ENCODE measurements around the gene AQR. TPM values are rescaled to one million over a fixed set of nuclear protein-coding genes. Genes with fewer than 3 reads are reported as not detected.

The AQR gene
- total and polyA plus RNA-seq, 10 of the 15 experiments (the other 5 are each of a cell fraction or from before 2014, with no cell fraction given), result 18.2 to 53.5 (median 32.6) TPM

DNA sequence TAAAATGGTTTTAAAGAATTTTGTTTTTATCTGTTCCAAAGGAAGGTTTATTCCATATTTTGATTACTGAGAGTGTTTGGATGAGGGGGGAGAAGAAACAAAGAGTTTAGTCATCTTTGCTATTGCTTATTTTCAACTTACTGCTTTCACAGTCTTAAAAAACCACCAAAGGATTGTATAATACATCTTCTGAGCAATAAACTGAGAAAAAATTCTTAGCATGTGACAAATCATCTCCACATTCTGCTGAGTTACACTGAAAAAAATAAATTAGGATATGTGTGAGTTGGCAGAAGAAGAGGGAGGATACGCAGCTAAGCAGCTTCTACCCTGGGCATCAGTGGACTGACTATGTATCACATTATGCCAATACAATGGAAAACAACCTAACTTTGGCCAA, 151.0 kb downstream of the AQR start (continued):
- no peak for TF ChIP-seq CREB1 (IDR thresholded peaks at IDR 0.05; ENCODE audit: low read depth)
- TF ChIP-seq YBX1 (IDR thresholded peaks at IDR 0.05), result no peak
- TF ChIP-seq, protein P1, sequence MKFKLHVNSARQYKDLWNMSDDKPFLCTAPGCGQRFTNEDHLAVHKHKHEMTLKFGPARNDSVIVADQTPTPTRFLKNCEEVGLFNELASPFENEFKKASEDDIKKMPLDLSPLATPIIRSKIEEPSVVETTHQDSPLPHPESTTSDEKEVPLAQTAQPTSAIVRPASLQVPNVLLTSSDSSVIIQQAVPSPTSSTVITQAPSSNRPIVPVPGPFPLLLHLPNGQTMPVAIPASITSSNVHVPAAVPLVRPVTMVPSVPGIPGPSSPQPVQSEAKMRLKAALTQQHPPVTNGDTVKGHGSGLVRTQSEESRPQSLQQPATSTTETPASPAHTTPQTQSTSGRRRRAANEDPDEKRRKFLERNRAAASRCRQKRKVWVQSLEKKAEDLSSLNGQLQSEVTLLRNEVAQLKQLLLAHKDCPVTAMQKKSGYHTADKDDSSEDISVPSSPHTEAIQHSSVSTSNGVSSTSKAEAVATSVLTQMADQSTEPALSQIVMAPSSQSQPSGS (IDR thresholded peaks at IDR 0.05; ENCODE audit: low read length), result no peak
- TF ChIP-seq, protein P2, sequence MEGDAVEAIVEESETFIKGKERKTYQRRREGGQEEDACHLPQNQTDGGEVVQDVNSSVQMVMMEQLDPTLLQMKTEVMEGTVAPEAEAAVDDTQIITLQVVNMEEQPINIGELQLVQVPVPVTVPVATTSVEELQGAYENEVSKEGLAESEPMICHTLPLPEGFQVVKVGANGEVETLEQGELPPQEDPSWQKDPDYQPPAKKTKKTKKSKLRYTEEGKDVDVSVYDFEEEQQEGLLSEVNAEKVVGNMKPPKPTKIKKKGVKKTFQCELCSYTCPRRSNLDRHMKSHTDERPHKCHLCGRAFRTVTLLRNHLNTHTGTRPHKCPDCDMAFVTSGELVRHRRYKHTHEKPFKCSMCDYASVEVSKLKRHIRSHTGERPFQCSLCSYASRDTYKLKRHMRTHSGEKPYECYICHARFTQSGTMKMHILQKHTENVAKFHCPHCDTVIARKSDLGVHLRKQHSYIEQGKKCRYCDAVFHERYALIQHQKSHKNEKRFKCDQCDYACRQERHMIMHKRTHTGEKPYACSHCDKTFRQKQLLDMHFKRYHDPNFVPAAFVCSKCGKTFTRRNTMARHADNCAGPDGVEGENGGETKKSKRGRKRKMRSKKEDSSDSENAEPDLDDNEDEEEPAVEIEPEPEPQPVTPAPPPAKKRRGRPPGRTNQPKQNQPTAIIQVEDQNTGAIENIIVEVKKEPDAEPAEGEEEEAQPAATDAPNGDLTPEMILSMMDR (IDR thresholded peaks at IDR 0.05 in 2 of 3, conservative IDR thresholded peaks at IDR 0.05 in 1 of 3; ENCODE audit: control insufficient read depth in 2 of 3, extremely low read depth in 1 of 3, insufficient read depth in 1 of 3, low read depth in 3 of 3, low read length in 3 of 3), result no peak
- TF ChIP-seq, protein P3, sequence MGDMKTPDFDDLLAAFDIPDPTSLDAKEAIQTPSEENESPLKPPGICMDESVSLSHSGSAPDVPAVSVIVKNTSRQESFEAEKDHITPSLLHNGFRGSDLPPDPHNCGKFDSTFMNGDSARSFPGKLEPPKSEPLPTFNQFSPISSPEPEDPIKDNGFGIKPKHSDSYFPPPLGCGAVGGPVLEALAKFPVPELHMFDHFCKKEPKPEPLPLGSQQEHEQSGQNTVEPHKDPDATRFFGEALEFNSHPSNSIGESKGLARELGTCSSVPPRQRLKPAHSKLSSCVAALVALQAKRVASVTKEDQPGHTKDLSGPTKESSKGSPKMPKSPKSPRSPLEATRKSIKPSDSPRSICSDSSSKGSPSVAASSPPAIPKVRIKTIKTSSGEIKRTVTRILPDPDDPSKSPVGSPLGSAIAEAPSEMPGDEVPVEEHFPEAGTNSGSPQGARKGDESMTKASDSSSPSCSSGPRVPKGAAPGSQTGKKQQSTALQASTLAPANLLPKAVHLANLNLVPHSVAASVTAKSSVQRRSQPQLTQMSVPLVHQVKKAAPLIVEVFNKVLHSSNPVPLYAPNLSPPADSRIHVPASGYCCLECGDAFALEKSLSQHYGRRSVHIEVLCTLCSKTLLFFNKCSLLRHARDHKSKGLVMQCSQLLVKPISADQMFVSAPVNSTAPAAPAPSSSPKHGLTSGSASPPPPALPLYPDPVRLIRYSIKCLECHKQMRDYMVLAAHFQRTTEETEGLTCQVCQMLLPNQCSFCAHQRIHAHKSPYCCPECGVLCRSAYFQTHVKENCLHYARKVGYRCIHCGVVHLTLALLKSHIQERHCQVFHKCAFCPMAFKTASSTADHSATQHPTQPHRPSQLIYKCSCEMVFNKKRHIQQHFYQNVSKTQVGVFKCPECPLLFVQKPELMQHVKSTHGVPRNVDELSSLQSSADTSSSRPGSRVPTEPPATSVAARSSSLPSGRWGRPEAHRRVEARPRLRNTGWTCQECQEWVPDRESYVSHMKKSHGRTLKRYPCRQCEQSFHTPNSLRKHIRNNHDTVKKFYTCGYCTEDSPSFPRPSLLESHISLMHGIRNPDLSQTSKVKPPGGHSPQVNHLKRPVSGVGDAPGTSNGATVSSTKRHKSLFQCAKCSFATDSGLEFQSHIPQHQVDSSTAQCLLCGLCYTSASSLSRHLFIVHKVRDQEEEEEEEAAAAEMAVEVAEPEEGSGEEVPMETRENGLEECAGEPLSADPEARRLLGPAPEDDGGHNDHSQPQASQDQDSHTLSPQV (IDR thresholded peaks at IDR 0.05), result no peak
- TF ChIP-seq SREBF1 (IDR thresholded peaks at IDR 0.05; ENCODE audit: low read length), result no peak
- TF ChIP-seq, protein P4, sequence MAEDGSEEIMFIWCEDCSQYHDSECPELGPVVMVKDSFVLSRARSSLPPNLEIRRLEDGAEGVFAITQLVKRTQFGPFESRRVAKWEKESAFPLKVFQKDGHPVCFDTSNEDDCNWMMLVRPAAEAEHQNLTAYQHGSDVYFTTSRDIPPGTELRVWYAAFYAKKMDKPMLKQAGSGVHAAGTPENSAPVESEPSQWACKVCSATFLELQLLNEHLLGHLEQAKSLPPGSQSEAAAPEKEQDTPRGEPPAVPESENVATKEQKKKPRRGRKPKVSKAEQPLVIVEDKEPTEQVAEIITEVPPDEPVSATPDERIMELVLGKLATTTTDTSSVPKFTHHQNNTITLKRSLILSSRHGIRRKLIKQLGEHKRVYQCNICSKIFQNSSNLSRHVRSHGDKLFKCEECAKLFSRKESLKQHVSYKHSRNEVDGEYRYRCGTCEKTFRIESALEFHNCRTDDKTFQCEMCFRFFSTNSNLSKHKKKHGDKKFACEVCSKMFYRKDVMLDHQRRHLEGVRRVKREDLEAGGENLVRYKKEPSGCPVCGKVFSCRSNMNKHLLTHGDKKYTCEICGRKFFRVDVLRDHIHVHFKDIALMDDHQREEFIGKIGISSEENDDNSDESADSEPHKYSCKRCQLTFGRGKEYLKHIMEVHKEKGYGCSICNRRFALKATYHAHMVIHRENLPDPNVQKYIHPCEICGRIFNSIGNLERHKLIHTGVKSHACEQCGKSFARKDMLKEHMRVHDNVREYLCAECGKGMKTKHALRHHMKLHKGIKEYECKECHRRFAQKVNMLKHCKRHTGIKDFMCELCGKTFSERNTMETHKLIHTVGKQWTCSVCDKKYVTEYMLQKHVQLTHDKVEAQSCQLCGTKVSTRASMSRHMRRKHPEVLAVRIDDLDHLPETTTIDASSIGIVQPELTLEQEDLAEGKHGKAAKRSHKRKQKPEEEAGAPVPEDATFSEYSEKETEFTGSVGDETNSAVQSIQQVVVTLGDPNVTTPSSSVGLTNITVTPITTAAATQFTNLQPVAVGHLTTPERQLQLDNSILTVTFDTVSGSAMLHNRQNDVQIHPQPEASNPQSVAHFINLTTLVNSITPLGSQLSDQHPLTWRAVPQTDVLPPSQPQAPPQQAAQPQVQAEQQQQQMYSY (CRISPR knock-in tag; IDR thresholded peaks at IDR 0.05), result no peak

All from GM12878 (cell line).